Epidermal melanocyte (primary cell): Measurements from ENCODE around the gene POLDIP2.
"Not testable (repeated sequence)": the region's sequence is repeated elsewhere in the genome, so short reads cannot be mapped to it uniquely, and the experiment has no call there.

Source experiments
- DNase-seq: peaks from one replicate; pipeline ENCODE4 v3.0.0; 2011; ENCODE audit warnings: low spot score; ENCODE audit not compliant: insufficient read length

Gene POLDIP2

GRCh38 chr17:28366605-28367004 is 9.3 kb upstream of the POLDIP2 start:
- no peak for DNase-seq

DNA sequence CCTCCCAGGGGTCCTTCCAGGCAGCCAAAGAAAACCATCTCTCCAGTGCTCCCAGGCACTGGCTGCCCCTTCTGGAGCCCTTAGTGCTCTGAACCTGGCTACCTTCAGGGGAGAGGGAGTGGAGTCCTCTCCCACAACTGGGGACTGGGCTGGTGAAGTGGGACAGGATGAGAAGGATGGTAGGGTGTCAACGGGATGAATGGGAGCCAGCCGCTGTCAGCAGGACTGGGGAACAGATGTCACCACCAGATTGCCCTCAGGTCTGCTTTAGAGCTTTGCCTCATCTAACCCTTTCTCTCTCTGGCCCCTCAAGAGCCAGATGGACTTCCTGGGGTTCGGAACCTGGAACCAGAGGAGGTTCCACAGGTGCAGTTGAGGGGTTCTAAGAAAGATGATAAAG is 8.2 kb upstream of the POLDIP2 start:
- no peak for DNase-seq

GRCh38 chr17:28364665-28365363 is 7.5 kb upstream of the POLDIP2 start, which contains the start of gene SEBOX:
Gene SEBOX, minus strand, starts transcription at chr17:28365199. Its CDS starts 48 bp downstream, at chr17:28365151.
- no peak for DNase-seq

GRCh38 chr17:28363776-28364650 is 6.7 kb upstream of the POLDIP2 start:
- DNase-seq: no peak

DNA sequence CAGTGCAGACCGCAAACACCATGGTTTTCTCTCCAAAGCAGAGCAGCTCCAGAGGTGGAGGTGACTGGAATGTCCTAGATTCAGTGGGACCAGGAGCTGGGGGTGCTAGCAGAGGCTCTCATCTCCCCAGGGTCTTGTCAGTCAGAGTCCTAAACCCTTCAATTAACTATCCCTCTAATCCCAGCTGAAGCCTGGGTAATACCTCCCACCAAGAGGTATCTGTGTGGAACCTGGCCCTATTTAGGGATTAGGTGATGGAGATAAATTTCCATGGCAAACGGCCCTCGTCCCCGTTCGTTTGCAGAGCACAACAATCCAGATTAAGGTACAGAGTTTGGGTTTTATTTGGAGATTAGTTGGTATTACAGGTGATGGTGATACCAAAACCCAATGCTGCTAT is 5.9 kb upstream of the POLDIP2 start:
- no peak for DNase-seq

GRCh38 chr17:28357901-28358197 is 522 bp upstream of the POLDIP2 start:
- DNase-seq: no peak

GRCh38 chr17:28350271-28350670 is 7.1 kb downstream of the POLDIP2 start:
- no peak for DNase-seq

- no peak for DNase-seq
Observed at GRCh38 chr17:28348979-28349378, 8.3 kb downstream of the POLDIP2 start.

DNA sequence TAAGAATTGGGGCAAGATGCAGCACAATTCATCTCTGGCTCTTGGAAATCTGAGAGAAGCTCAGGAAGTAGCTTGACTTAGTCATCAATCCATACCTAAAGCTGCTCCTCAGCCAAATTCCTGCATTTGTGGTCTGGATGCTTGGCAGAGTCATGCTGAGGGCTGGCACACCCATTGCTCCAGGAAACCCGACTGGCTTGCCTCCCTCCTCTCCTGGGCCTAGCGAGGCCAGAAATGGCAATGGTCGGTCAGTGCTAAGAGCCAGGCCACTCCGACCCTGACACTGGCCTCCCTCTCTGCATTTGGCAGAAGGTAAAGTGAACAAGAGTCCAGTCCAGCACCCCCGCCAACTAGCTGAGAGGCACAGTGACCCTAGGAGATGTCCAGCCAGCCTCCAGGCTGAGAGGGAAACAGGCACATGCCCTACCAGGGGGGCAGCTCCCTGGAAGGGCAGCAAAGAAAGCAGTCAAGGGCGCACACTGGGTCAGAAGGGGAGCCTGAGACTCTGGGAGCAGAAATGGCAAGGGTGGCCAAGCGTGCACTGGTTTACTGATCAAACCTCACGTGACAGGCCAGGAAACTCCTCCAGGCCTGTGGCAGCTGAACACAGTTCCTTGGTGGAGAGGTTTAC is 10.0 kb downstream of the POLDIP2 start:
- DNase-seq: no peak

DNA sequence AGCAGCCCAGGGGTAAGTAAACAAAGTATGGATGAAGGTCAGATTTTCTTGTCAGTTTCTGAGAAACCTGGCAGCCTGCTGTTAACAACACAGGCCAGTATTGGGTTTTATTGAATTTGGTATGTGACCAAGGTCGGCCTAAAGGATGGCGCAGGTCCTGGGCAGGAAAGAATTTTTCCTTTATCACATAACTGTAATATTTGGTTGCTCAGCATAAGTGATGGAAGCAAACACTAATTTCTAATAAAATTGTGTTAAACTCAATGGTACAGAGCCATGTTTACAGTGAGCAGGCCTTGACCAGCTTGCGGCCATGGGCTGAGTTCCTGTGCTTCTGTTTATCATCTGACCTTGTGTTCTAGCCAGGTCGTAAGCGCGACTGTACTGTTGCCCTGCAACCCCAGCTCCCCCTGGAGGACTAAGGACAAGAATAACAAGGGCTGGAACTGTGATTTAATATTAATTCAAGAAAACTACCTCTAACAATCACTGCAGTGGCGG is 10.5 kb downstream of the POLDIP2 start:
- DNase-seq: no peak

DNA sequence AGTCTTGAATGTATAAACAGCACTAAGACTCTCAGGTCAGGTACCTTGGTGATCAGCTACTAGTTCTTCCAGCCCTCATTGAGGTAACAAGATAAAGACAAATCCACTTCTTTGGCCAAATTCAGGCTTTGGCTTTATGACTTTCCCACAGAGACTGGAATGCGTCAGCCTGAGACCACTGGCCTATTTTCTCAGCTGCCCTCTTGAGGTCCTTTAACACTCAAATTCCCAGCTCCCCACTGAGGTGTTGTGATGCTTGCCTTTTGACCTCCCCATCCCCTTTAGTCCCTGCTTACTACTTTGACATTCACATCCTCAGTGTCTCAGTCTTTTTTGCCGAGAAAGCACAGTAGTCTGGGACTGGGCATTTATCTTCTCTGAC is 11.1 kb downstream of the POLDIP2 start:
- DNase-seq: no peak

DNA sequence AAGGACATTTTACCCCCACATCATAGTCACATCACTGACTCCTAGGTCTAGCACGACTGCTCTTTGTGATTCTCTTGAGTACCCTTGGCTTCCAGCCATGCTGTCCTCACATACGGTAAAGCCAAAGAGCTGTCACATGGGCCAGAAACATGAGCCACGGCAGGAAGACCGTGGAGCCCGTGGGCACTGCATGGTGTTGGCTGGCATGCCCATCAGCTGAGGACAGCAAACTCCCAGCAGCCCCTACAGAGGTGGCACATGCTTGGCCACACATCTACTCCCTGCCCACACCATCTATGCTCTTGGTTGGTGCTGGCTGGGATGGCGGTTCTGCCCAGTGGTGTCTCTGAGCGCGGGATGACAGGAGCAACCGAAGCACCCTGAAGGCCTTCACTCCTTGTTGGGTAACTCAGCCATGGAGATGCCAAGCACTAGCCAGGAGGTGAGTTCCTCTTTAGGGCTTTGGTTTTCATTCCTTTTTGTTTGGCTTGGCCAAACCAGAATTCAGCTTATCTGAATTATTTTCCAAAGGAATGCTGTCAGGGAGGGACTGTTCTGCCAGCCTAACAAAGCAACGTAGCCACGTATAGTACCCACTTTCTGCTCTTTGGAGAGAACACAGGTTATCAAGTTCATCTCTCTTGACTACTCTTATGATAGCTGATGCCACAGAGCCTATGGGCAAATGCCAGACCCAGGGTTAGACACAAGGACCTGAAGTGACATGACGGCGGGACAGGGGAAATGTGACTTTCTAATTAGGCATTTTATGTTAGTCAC is 11.7 kb downstream of the POLDIP2 start:
- no peak for DNase-seq

- no peak for DNase-seq
Observed at GRCh38 chr17:28344435-28344901, 12.9 kb downstream of the POLDIP2 start.

DNA sequence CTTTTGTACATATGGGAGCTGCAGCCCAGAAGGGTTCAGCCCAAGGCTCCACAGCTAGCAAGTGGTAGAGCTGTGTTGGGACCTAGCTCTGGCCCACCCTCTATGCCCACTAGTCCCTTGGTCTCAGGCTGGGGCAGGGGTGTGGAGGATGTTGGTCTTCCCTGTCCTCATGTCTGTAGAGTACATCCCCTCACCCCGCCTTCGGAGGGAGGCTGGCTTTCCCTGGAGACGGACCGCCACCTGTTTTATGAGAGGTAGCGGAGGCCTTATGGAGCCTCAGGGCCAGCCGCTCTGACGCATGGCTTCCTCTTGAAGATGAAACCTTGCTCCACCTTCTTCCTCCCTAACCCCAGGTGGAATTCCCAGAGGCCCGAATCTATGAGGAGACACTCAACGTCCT is 13.3 kb downstream of the POLDIP2 start:
- no peak for DNase-seq

GRCh38 chr17:28343491-28343932 is 13.8 kb downstream of the POLDIP2 start:
- no peak for DNase-seq

DNA sequence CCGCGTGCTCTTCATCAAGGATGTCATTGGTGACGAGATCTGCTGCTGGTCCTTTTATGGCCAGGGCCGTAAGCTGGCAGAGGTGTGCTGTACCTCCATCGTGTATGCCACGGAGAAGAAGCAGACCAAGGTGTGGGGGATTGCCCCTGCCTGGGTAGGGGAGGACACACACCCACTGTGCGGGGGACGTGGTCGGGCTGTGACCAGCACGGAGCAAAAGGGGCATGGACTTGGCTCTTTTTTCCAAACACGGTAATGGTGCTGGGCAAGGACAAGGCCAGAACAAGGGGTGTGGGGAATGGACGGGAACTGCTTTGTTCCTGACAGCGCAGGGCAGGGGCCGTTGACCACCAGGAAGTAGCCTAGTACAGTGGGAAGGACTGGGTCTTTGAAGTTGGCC is 15.0 kb downstream of the POLDIP2 start:
- no peak for DNase-seq

DNA sequence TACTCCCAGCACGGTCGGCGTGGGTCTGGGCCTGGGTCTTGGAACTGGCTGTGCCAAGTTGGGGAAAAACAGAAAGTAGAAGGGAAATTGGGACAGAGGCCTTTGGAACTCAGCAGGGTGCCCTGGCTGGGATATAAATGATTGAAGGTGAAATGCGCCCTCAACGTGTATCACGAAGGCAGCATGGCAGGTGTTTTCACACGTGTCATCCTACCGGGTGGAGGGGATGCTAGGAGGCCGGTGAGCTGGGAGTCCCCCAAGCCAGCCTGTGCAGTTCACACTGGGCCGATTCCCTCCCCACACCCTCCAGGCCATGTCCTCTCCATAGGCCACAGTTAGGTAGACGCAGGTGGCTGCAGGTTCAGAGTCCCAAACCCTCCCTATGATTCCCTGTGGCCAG is 15.8 kb downstream of the POLDIP2 start:
- DNase-seq: no peak

DNA sequence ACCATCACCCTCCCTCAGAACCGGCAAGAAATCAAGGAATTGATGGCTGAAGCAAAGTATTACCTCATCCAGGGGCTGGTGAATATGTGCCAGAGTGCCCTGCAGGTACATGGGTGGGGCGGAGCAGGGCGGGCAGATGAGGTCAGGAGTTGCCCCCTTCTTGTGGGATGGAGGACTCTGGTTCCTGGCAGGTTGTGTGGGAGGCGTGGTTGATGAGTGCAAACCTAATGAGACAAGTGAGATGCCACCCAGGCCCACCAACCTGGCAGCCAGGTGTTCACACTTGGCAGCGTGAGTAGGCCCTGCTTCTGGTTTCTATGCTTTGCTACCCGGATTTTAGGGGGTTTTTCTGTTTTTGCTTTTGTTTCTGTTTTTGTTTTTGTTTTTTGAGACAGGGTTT is 17.0 kb downstream of the POLDIP2 start:
- no peak for DNase-seq

GRCh38 chr17:28339431-28339830 is 17.9 kb downstream of the POLDIP2 start:
- DNase-seq: no peak

DNA sequence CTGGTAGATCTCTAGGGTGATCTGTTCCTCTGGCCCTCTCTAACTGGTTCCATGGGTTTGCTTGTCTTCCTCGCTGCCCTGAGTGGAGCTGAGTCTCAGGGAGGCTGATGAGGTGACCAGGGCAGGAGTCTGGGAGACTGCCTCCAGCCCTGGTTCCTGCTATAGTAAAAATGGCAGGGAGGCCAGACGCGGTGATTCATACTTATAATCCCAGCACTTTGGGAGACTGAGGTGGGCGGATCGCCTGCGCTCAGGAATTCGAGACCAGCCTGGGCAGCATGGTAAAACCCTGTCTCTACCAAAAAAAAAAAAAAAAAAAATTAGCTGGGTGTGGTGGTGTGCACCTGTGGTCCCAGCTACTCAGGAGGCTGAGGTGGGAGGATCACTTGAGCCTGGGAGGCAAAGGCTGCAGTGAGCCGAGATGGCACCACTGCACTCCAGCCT is 18.5 kb downstream of the POLDIP2 start:
- DNase-seq: not testable (repeated sequence)
